SH-SY5Y (cell line): ENCODE data around the gene TMEM229A.

ENCODE experiments used
- GATA2 ChIP-seq: IDR thresholded peaks from 2 replicates; pipeline ENCODE4 v1.6.1; 2011; ENCODE audit warnings: mild to moderate bottlenecking, low read depth, low read length
- GATA3 ChIP-seq: IDR thresholded peaks from 2 replicates; pipeline ENCODE4 v1.6.1; 2011; ENCODE audit warnings: low read depth, mild to moderate bottlenecking, low read length, moderate library complexity

GRCh38 chr7:124031919-124032318, 948 bp downstream of the TMEM229A start:
- TF ChIP-seq GATA2 (no peak), GATA3 (no peak)
